WTC11 (cell line): Measurements from ENCODE around the gene FPR1. TPM values are rescaled to one million over a fixed set of nuclear protein-coding genes. Genes with fewer than 3 reads are reported as not detected.

ENCODE experiments used
- ATAC-seq: fragments of 200-7000 bp; cut with Tn5 transposase; 2 replicates; pipeline ENCODE4 v1.10.0; 2021; ENCODE audit warnings: mild to moderate bottlenecking, moderate library complexity
- CTCF ChIA-PET: fragments of 300-600 bp; sonication (Branson Sonifier 250); formaldehyde crosslinking; loops from one replicate; lab custom pipeline; 2021; ENCODE audit warnings: antibody characterized with exemption; lab: Charles Lee
- POLR2A ChIA-PET: fragments of 350-600 bp; sonication (Branson Sonifier 250); formaldehyde crosslinking; loops from one replicate; lab custom pipeline; 2021; ENCODE audit warnings: antibody characterized with exemption; lab: Charles Lee
- DNase-seq: peaks from one replicate; pipeline ENCODE4 v3.0.0; 2021; ENCODE audit warnings: low spot score
- H3K27ac Mint-ChIP-seq: 2 replicates; pipeline ENCODE4 v1.8.0; 2021; ENCODE audit warnings: mixed read lengths
- H3K27me3 Mint-ChIP-seq: 2 replicates; pipeline ENCODE4 v1.8.0; 2021; ENCODE audit warnings: low read depth, mild to moderate bottlenecking, moderate library complexity, mixed read lengths
- H3K36me3 Mint-ChIP-seq: 2 replicates; pipeline ENCODE4 v1.8.0; 2021; ENCODE audit warnings: mixed read lengths
- H3K4me1 Mint-ChIP-seq: 2 replicates; pipeline ENCODE4 v1.8.0; 2022; ENCODE audit warnings: mixed read lengths
- H3K4me3 Mint-ChIP-seq: 2 replicates; pipeline ENCODE4 v1.8.0; 2021; ENCODE audit warnings: mild to moderate bottlenecking, moderate library complexity, mixed read lengths
- H3K9me3 Mint-ChIP-seq: 2 replicates; pipeline ENCODE4 v1.8.0; 2021; ENCODE audit warnings: mixed read lengths
- AFF4 ChIP-seq: sonication (generic); formaldehyde crosslinking; IDR thresholded peaks from 2 replicates; pipeline ENCODE4 v1.8.1; 2023; ENCODE audit warnings: mild to moderate bottlenecking, missing genetic modification reagents, borderline replicate concordance
- ATF1 ChIP-seq: sonication (generic); formaldehyde crosslinking; IDR thresholded peaks from 2 replicates; pipeline ENCODE4 v1.8.1; 2023; ENCODE audit warnings: mild to moderate bottlenecking, moderate library complexity, missing genetic modification reagents
- CBFB ChIP-seq: sonication (generic); formaldehyde crosslinking; IDR thresholded peaks from 2 replicates; pipeline ENCODE4 v1.8.1; 2022; ENCODE audit warnings: mild to moderate bottlenecking, low read depth, missing genetic modification reagents
- CDX4 ChIP-seq: fragments of 250-450 bp; sonication (Bioruptor Pico); IDR thresholded peaks from 2 replicates; pipeline ENCODE4 v1.9.0; 2021; ENCODE audit warnings: moderate library complexity, mild to moderate bottlenecking, inconsistent platforms, borderline replicate concordance
- CREB1 ChIP-seq: sonication (generic); formaldehyde crosslinking; IDR thresholded peaks from 2 replicates; pipeline ENCODE4 v1.8.0; 2023; ENCODE audit warnings: mild to moderate bottlenecking, missing genetic modification reagents
- E2F4 ChIP-seq: sonication (generic); formaldehyde crosslinking; IDR thresholded peaks from 2 replicates; pipeline ENCODE4 v1.8.1; 2022; ENCODE audit warnings: low read depth, mild to moderate bottlenecking, moderate library complexity, missing genetic modification reagents, borderline replicate concordance
- ELF4 ChIP-seq: sonication (generic); formaldehyde crosslinking; IDR thresholded peaks from 2 replicates; pipeline ENCODE4 v1.8.1; 2022; ENCODE audit warnings: low read depth, mild to moderate bottlenecking, moderate library complexity, missing genetic modification reagents
- FOXJ3 ChIP-seq: sonication (generic); formaldehyde crosslinking; IDR thresholded peaks from 2 replicates; pipeline ENCODE4 v1.9.0; 2021; ENCODE audit warnings: missing genetic modification reagents, mild to moderate bottlenecking, borderline replicate concordance
- FOXP1 ChIP-seq: sonication (generic); formaldehyde crosslinking; IDR thresholded peaks from 2 replicates; pipeline ENCODE4 v1.8.0; 2022; ENCODE audit warnings: missing genetic modification reagents, mild to moderate bottlenecking, moderate library complexity, borderline replicate concordance
- GRHL2 ChIP-seq: fragments of 250-450 bp; sonication (Bioruptor Pico); IDR thresholded peaks from 2 replicates; pipeline ENCODE4 v1.8.0; 2022; ENCODE audit warnings: mild to moderate bottlenecking, moderate library complexity; ENCODE audit not compliant: insufficient replicate concordance, severe bottlenecking
- GTF2I ChIP-seq: fragments of 250-450 bp; sonication (Bioruptor Pico); conservative IDR thresholded peaks from 2 replicates; pipeline ENCODE4 v1.4.0; 2021; ENCODE audit warnings: mild to moderate bottlenecking
- JAZF1 ChIP-seq: fragments of 250-450 bp; sonication (Bioruptor Pico); IDR thresholded peaks from 2 replicates; pipeline ENCODE4 v1.9.0; 2021; ENCODE audit warnings: moderate library complexity, mild to moderate bottlenecking, inconsistent platforms
- PRRX2 ChIP-seq: fragments of 250-450 bp; sonication (Bioruptor Pico); IDR thresholded peaks from 2 replicates; pipeline ENCODE4 v1.8.0; 2021; ENCODE audit warnings: mild to moderate bottlenecking
- SP1 ChIP-seq: sonication (generic); formaldehyde crosslinking; conservative IDR thresholded peaks from 2 replicates; pipeline ENCODE4 v1.8.1; 2022; ENCODE audit warnings: missing genetic modification reagents
- TEAD1 ChIP-seq: sonication (generic); formaldehyde crosslinking; IDR thresholded peaks from 2 replicates; pipeline ENCODE4 v1.8.0; 2022; ENCODE audit warnings: mild to moderate bottlenecking, missing genetic modification reagents
- ZNF121 ChIP-seq: sonication (generic); formaldehyde crosslinking; IDR thresholded peaks from 2 replicates; pipeline ENCODE4 v1.8.0; 2023; ENCODE audit warnings: missing genetic modification reagents
- ZNF281 ChIP-seq: sonication (generic); formaldehyde crosslinking; IDR thresholded peaks from 2 replicates; pipeline ENCODE4 v1.8.0; 2023; ENCODE audit warnings: mild to moderate bottlenecking, missing genetic modification reagents
- ZNF317 ChIP-seq: sonication (generic); formaldehyde crosslinking; IDR thresholded peaks from 2 replicates; pipeline ENCODE4 v1.8.1; 2023; ENCODE audit warnings: low read depth, mild to moderate bottlenecking, moderate library complexity, missing genetic modification reagents, borderline replicate concordance
- ZNF423 ChIP-seq: fragments of 250-450 bp; sonication (Bioruptor Pico); IDR thresholded peaks from 2 replicates; pipeline ENCODE4 v2.1.2; 2022; ENCODE audit warnings: mild to moderate bottlenecking, moderate library complexity
- ZNF671 ChIP-seq: fragments of 250-450 bp; sonication (Bioruptor Pico); IDR thresholded peaks from 2 replicates; pipeline ENCODE4 v1.8.0; 2021; ENCODE audit warnings: mild to moderate bottlenecking
- total RNA-seq: library from RNA; stranded (reverse); gene quantifications from 3 replicates; pipeline ENCODE4 v1.2.3, GENCODE V29; 2021
- TF ChIP-seq, protein P1 (sequence below): sonication (generic); formaldehyde crosslinking; IDR thresholded peaks from 2 replicates; pipeline ENCODE4 v1.8.0; 2022; ENCODE audit warnings: mild to moderate bottlenecking, missing genetic modification reagents
- TF ChIP-seq, protein P2 (sequence below): sonication (generic); formaldehyde crosslinking; IDR thresholded peaks from 2 replicates; pipeline ENCODE4 v1.8.1; 2022; ENCODE audit warnings: mild to moderate bottlenecking, moderate library complexity, missing genetic modification reagents

The FPR1 gene
- total RNA-seq, 1 experiment from 2014 or later, result 0.72 TPM

- TF ChIP-seq, protein P1, sequence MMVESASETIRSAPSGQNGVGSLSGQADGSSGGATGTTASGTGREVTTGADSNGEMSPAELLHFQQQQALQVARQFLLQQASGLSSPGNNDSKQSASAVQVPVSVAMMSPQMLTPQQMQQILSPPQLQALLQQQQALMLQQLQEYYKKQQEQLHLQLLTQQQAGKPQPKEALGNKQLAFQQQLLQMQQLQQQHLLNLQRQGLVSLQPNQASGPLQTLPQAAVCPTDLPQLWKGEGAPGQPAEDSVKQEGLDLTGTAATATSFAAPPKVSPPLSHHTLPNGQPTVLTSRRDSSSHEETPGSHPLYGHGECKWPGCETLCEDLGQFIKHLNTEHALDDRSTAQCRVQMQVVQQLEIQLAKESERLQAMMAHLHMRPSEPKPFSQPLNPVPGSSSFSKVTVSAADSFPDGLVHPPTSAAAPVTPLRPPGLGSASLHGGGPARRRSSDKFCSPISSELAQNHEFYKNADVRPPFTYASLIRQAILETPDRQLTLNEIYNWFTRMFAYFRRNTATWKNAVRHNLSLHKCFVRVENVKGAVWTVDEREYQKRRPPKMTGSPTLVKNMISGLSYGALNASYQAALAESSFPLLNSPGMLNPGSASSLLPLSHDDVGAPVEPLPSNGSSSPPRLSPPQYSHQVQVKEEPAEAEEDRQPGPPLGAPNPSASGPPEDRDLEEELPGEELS (CRISPR knock-in tag), result peak; percentile 59; the same call in 1 of the 2 replicates
- no peak for TF ChIP-seq ELF4 (CRISPR knock-in tag)
- TF ChIP-seq ZNF671, result no peak
- TF ChIP-seq ATF1 (CRISPR knock-in tag), result no peak
- 0 out of 2 replicates have a peak, but pooled peaks have one; percentile 23 for TF ChIP-seq FOXP1 (CRISPR knock-in tag)
- no peak for TF ChIP-seq JAZF1
- no peak for TF ChIP-seq GTF2I
These were observed 47.8 kb downstream of the FPR1 start (continued) for GRCh38 chr19:51703575-51704515.

- Mint-ChIP-seq H3K27me3 (peaks cover under 1% of the 10 kb centered on the region), H3K9me3 (no peaks in the 10 kb centered on the region), H3K4me1 (peaks cover 29% of the 10 kb centered on the region), H3K27ac (peak overlapping the region; percentile 100), H3K36me3 (peaks cover 21% of the 10 kb centered on the region), H3K4me3 (peak overlapping the region; percentile 94)
- ATAC-seq (peak; percentile 61), DNase-seq (peak; percentile 79)
- POLR2A ChIA-PET, result interaction anchor here (0.6 to 2.4 kb wide), 4 partner anchors 12 to 75 kb away, joined by 3 to 17 read pairs (median 6); no protein-coding TSS in a partner anchor
- CTCF ChIA-PET, result interaction anchor here (0.5 to 3.6 kb wide), 15 partner anchors 10 to 1788 kb away, joined by 3 to 38 read pairs (median 7); no protein-coding TSS in a partner anchor
- TF ChIP-seq ZNF121, result no peak
- 0 out of 2 replicates have a peak, but pooled peaks have one; percentile 38 for TF ChIP-seq CREB1
- TF ChIP-seq AFF4 (CRISPR knock-in tag), result no peak
- TF ChIP-seq FOXJ3 (CRISPR knock-in tag), result no peak
- no peak for TF ChIP-seq CDX4 (CRISPR knock-in tag)
- TF ChIP-seq SP1 (CRISPR knock-in tag), result no peak
- TF ChIP-seq ZNF317 (CRISPR knock-in tag), result no peak
- no peak for TF ChIP-seq PRRX2 (CRISPR knock-in tag)
- no peak for TF ChIP-seq ZNF423 (CRISPR knock-in tag)
- TF ChIP-seq, protein P2, sequence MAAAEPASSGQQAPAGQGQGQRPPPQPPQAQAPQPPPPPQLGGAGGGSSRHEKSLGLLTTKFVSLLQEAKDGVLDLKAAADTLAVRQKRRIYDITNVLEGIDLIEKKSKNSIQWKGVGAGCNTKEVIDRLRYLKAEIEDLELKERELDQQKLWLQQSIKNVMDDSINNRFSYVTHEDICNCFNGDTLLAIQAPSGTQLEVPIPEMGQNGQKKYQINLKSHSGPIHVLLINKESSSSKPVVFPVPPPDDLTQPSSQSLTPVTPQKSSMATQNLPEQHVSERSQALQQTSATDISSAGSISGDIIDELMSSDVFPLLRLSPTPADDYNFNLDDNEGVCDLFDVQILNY, result no peak
- no peak for TF ChIP-seq E2F4 (CRISPR knock-in tag)
- no peak for TF ChIP-seq CBFB (CRISPR knock-in tag)
- no peak for TF ChIP-seq ATF1 (CRISPR knock-in tag)
- TF ChIP-seq GRHL2 (CRISPR knock-in tag), result no peak
- 0 out of 2 replicates have a peak, but pooled peaks have one; percentile 15 for TF ChIP-seq TEAD1
- TF ChIP-seq ZNF281 (CRISPR knock-in tag), result no peak
These were observed 48.7 kb downstream of the FPR1 start for GRCh38 chr19:51702825-51703574.
